CD4-positive, alpha-beta T cell treated with Interleukin-4 for 4 hours (primary cell): Measurements from ENCODE around the gene NXN.
A peak's percentile ranks its signal among the peaks of the same experiment; 100 is the strongest.

Experiments
- DNase-seq: peaks from one replicate; pipeline ENCODE4 v3.0.0-alpha.2; 2020

Gene NXN

DNA sequence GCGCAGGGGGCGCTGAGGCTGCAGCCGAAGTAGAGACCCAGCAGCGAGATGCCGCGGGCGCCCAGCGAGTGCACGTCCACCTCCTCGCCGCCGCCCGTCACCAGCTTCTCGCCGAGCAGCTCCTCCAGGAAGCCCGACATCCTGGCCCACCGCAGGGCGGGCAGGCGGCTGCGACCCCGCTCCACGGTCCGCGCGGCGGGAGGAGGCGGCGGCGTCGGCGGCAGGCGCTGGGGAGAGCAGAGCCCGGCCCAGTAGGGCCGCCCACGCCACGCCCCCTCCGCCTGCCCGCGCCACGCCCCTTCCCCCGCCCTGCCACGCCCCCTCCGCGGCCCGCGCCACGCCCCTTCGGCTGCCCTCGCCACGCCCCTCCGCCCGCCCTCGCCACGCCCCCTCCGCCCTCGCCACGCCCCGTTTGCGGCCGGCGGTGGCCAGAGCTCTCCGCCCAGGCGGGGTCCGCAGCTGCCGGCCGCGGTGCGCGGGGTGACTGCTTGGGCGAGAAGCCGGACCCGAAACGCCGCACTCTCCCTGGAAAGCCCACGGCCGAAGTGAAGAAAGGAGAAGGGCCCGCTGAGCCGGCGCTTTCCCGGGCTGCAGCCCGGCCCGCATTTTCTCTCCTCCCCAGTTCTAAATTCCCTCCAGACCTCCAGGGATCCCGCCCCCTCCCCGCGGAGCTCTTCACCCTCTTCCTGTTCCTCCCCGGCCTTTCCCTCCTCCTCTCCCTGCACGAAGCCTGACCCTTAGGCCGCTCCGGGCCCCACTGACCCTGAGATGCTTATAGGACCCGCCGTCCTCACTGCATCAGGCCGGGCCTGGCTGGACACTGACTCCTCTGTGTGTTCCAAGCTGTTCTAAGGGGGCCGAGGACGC is at the start of gene NXN:
TSS of gene NXN (minus strand) at position 238 of the 867 bp plus-strand sequence.
- DNase-seq = peak; percentile 65

DNA sequence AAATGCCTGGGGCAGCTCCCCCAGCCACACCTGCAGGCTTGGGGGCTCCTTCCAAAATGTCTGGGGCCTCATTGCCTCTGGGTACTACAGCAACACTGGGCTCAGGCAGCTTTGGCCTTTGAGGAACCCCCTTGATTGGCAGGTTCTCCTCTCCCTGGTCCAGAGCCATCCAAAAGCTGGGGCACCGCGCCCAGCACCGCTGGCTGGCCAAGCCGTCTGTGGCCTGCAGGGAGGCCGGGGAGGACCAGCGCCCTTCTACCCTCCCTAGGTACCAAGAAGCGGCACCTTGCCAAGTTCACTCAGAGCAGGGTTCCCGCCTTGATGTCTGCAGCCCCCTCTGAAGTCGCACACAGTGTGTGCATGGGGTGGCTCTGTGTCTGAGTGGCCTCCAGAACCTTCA is 47.5 kb upstream of the NXN start:
- no peak for DNase-seq

DNA sequence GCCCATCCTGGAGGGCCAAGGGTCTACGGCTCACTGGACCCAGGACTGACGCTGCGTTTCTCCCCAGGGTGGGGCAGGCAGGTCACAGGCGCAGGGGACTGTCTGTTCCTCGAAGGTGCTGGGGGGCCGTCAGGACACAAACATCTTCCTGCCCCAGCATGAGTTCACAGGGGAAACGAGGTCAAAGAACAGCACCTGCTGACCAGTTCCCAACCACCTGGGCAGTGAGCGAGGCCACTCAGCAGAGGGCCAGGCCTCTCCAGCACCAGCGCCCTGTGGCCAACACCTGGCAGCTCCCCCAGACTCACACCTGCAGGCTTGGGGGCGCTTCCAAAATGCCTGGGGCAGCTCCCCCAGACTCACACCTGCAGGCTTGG is 47.0 kb upstream of the NXN start:
- no peak for DNase-seq

DNA sequence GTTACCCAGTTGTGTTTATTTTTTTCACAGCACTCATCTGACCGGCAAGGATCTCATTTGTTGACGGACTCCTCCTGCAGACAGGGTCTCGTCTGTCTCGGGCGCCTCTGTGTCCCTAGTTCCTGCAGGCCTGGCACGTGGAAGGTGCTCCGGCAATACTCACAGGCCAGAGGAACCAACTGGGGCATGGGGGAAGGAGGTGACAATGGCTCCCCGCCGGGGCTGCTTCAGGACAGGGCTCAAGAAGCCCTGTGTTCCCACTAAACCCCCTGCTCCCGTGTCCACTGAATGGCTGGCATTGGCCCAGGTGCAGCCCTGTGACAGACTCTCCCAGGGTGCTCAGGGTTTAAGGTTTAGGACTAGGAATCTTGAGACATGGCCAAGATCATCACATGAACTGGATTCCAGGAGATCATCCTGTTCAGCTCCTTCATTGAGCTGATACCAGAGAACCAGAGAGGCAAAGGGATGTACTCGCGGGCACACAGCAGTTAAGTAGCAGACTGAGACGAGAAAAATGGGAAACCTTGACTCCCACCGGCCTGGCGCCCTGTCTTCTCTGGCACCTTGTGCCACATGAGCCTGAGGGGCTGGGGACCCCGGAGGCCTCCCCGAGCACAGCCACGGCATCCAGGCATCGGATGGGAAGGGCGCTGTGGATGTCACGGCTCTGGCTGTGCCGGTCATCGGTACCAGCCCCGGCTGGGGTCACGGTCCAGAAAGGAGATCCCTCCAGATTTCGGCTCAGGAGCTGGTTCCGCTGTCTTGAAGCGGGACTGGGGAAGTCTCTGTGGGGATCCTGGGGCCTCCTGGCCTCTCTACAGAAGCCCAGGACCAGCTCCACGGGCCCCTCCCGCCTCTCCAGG is 46.4 kb upstream of the NXN start:
- DNase-seq = no peak

DNA sequence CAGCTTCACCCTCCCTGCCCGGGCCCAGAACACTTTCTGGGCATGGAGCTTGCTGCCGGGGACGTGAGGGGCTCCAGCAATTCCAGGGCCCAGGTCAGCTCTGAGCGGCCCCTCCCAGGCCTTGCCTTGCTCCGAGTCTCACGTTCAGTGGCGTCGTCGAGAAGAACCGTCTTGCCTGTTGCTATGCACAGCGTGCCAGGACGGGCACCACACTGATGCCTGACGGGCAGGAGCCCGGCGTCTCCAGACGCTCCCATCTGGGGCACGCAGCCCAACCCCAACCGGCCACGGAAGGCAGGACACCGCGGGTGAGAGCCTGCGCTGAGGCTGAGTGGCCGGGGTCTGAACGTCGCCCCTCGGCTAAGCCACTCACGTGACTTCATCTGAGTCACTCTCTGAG is 44.5 kb upstream of the NXN start:
- no peak for DNase-seq

DNA sequence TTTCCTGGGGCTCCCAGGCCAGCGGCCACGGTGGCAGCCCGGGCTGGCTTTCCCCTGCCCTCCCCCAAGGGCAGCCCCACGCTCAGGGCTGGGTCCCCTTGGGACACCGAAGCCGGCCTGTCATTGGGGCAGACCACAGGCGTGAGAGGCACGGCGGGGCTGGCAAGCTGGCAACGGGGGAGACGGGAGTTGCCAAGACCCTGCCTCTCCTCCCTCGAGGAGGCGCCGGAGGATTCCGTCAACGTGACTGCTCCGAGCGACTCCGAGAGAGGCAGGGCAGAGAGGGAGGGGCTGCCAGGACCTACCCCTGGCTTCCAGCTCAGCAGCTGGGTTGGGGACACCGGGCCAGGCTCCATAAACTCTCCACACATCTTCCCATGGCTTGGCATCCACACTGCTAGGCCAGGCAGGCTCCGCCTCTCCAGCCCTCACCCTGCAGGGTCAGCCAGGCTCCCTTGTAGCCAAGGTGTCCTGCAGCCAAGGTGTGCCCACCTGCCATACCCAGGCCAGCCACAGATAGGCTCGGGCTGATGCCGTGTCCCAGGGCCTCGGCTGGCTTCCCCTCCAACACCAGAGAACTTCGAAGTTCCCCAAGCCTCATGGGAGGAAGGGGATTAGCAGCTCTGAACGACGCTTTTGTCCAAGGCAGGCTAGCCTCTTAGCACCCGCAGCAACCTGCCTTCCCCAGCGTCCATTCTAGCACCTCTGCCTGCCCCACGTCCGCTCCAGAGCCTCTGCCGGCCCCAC is 42.9 kb upstream of the NXN start:
- no peak for DNase-seq

DNA sequence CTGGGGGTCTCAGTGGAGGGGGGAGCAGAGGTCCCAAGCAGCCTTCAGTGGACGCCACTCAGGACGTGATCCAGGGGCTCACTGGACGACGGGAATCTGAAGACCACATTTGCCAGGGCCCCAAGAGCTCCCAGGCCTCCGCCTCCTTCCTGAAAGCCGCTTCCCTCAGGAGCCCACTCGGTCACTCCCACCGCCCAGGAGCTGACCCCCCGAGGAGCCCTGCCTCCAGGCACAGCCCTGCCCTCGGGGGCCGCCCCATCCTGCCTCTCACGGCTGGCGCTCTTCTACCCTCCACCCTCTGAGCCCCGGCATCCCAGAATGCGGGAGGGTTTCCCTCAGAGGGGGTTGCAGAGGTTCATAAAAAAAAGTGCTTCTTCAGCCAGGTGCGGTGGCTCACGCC is 41.6 kb upstream of the NXN start:
- no peak for DNase-seq

DNA sequence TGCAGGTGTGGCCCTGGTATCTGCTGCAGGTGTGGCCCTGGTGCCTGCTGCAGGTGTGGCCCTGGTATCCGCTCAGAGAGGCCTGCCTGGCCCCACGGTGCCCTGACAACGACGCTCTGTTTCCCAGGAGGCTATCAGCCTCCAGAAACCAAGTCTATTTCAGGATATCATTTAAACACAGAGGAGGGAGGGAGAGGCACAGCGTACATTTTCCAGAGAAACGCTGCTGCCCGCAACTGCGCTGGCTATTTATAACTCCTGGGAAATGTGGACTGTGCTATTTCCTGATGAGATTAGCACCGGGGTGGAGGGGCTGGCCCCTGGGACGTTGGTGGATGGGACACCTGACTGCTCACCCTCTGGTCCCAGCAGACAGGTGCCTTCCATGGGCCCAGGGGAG is 39.9 kb upstream of the NXN start:
- DNase-seq = no peak

DNA sequence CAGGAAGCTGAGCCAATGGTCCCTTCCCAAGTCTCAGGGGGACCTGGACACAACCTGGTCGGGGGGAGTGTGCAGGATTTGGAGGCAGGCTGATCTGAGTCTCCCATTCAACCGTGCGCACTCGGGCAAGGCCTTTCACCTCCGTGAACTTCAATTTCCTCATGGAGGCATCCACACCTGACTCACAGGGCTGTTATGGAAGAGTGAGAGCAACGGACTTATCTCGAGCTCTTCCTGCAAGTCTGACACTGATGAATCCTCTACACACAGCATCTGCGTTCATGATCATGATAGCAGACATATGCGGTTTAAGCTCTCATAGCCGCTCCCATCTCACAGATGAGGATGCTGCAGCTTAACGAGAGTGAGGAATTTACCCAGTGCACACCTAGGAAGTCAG is 39.0 kb upstream of the NXN start:
- no peak for DNase-seq

DNA sequence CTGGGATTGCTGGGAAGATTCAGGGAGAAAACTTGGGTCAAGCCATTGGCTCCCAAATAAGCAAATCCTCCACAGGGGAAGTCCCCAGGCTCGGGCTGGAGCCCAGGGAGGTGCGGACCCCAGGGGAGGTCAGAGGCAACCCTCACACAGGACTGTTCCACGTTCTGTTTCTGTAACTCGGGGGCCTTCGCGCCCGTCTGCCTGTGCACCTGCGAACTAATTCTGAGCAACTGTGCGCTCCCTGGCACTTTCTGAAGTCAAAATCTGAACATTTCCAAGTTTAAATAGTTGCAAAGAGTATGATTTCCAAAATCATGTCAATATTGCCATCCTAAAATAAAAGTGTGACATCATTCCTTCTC is 34.1 kb upstream of the NXN start:
- no peak for DNase-seq

DNA sequence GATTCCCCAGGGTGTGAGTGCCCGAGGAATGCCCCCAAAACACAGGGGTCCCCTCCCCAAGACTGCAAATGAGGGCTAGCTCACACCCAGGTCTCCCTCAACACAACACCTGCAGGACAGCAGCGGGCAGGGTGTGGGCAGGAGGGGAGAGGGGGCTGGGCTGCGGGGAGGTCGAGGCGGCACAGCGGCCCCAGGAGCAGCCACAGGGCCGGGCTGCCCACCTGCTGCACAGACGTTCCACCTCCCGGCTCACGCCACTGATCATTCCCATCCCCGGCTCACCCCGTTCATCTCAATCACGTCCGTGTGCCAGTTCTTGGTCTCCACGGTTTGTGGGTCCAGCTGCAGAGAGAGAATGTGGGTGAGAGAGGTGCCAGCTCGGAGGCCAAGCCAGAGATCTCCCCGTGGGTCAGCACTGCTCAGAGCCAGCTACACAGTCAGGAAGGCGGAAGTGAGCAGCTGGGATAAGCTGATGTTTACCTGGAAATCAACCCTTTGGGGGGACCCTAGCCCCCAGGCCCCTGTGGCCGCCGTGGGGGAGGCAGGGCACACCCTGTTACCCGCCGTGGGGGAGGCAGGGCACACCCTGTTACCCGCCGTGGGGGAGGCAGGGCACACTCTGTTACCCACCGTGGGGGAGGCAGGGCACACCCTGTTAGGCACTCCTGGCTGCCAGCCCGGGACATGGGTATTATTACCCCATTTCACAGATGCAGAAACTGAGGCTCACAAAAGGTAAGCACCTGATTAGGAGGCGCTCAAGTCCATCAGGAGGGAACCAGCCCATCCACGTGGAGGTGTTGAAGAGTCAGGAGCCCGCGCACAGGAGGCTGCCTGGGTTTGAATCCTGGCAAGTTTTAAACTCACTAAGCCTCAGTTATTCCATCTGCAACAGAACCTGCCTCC is 33.5 kb upstream of the NXN start:
- no peak for DNase-seq

DNA sequence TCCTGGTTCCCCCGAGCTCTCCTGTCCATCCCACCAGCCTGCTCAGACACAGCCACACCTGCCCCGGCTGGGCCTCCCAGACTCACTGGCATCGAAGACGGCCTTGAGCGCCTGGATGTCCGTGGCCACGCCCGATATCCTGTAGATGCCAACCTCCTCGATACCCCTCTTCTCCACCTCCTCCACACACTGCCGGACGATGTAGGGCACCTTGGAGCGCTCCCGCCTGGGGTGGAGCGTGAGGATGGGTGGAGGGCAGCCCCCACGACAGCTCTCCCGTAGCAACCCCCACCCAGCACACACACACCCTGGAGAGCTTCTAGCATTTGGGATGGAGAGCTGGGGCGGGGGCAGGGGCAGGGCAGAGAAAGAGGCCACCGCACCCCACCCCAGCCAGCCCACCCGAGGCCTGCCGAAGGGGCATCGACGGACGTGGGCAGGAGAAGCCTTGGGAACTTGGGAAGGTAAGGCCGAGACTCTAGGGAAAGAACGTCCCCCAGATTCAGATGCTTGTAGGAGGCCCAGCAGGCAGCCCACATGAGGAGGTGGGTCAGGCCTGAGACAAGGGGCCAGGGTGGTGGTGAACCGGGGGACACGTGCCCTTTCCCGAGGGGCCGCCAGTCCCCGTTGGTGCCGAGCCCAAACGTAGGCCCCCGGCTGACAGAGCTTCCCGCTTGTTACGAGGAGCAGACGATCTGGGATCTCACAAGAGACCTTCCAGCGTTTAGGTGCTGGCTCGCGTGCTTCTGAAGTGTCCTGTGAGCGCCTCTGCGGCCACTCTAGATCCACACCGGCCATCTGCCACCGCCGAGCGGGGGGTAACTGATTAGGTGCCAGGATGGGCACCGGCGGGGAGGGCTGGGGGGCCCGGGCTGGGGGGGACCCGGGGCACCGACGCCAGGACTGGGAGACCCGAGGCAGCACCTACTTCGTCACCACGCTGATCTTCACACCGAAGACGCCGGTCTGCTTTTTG is 32.5 kb upstream of the NXN start:
- DNase-seq = no peak

DNA sequence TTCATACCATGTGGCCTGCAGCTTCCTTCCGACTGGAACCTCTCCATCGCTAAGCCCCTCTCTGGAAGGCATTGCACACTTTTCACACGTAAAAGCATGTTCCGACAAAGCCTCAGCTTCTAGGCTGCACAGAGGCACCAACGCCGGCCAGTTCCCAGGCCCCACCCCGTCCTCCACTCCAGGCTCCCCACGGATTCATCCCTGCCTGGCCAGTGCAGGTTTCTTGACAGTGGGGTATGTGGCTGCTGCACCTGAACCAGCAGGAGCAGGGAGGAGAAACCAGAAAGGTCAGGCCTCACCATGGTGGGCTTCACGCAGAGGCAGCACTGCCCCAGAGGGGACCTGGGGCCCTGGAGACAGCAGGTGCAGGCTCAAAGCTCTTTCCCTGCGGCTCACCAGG is 31.6 kb upstream of the NXN start:
- no peak for DNase-seq

DNA sequence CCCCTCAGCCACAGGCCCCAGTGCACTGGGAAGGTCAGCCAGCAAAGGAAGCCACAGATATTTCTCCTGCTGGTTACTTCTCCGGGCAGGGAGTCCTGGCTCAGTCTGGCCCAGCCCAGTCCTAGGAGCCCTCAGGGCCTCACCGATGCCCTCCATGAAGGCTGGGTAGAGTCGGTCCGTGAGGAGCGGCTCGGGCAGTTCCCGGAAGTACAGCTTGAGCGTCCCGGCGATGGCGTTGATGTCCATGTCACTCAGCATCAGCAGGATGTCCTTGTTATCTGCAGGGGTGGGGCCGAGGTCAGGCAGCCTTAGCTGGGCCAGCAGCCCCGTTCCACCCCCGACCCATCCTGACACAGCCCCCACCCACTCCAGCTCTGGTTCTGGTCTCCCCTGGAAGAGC is 31.0 kb upstream of the NXN start:
- DNase-seq = no peak

DNA sequence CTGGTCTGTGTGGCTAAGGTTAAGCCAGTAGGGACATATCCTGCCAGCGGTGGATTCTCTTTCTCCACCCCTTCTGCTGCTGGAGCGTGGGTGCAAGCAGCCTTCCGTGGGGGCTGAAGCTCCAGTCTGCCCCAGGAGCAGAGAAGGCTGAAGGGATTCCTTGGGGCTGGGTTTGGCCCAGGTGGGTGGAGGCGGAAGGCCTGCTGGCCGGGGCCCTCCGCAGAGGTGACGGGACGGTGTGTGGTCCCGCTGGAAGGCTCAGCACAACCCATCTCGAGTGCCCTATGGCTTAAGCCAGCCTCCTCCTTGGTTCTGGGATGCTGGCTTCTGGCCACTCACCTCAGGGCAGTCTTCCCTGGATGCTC is 30.5 kb upstream of the NXN start:
- no peak for DNase-seq

DNA sequence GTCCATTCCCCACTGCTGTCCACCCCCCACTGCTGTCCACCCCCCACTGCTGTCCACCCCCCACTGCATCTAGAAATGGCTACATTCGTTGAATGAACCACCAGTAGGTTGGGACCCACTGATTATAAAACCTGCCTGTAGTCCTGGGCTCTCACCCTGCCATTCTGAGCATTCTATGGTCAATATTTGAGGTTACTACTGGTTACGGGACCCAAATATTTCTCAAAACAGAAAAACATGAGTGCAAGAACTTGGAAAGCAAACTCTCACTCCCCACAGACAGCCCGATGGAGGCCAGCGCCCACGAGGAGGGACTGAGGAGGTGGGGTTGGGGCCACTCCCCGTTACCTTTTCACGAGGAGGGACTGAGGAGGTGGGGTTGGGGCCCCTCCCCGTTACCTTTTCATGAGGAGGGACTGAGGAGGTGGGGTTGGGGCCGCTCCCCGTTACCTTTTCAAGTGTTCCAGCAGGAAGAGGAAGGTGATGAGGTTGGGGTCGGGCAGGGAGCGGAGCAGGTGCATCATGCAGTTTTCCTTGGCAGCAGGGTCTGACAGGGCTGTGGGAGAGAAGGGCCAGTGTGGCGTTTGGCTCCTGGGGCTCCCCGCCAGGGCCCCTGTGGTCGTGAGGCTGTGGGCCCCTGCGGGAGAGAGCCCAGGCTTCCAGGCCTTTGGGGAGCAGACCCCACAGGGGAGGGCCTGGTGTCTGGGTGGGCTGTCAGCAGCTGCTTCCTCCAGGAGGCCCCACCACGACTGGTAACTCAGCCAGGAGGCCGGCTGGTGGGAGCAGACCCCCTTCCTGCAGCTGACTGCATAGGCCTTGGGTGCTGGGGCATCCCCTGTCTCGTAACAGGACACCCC is 29.9 kb upstream of the NXN start:
- DNase-seq = no peak

DNA sequence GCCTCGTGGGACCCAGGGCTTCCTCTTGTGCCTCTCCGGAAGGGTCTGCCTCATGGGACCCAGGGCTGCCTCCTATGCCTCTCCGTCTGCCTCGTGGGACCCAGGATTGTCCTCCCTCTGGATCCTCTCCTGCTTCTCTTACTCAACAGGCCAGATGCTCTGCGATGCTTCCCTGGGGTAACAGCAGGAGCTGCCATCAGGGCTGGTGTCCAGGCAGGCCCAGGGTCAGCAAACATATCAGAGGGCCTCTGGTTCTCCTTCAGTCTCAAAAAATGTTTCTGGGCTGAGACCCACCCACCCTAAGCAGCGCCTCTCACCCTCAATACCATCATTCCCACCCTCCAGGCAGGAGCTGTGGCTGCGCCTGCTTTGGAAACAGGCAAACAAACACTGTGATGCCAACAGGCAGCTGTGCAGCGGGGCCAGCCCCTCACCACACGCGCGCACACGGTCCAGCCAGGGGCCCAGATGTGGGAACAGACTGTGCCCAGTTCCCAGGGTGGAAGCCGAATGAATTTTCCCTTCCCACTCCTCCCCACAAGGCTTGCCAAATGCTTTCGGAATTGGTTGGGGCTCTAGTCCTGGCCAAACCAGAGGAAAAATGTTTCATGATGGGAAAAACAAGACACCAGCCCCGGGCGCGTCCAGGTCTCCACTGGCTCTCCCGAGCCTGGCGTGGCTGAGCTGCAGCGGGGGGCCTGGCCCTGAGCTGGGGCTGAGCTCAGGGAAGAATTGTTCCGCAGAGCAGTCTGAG is 28.6 kb upstream of the NXN start:
- no peak for DNase-seq

DNA sequence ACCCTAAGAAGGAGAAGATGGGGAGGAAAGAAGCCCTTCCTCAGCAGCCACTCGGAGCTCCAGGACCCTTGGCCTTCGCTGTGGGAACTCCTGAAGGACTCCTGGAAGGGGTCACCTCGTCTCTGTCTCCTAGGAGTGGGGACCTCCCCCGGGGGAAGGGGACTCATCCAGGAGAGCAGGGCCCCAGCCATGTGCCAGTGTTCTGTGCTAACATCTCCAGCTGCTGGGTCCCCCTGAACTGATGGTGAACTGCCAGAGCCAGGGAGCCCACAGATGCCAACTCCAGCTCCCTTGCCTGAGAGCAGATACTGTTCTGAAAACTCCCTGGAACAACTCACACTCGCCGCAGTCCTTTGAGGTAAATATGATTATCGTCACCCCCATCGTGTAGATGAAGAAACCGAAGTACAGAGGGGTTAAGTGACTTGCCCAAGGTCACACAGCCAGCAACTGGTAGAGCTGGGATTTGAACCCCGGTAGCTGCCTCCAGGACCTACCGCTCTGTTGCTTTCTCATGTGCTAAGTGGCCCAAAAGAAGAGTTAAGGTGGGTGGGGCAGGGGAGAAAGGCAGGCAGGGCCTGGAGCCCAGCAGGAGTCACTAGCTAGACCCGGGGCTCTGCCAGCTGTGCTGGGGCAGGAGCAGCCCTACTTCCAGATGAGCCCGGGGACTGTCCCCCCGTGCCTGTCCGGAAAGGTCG is 27.9 kb upstream of the NXN start:
- no peak for DNase-seq

DNA sequence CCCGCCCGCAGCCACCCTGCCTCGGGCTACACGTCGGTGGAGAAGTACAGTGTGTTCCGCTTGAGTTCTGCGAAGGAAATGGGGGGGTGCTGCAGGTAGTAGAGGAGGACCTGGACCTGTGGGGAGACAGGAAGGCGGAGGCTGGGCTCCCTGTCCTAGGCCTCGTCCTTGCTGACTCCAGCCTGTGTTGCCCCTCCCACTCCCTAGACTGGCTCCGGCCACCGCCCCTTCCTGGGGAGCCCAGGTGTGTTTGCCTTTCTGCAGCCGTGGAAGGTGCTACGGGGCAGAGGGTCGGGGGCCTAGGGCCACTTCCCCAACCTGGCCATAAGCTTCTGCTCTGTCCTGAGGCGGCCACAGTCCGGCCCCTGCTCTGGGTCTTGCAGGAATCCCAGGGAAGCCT is 26.5 kb upstream of the NXN start:
- DNase-seq = no peak
